ENCODE results near the gene GABBR1. TPM values are rescaled to one million over a fixed set of nuclear protein-coding genes. Genes with fewer than 3 reads are reported as not detected.

GABBR1 gene
- total RNA-seq, 1 experiment from 2014 or later, result 146 TPM

GRCh38 chr6:29655658-29656057 is 22.7 kb upstream of the GABBR1 start:
- H3K36me3 Mint-ChIP-seq (ENCODE audit: insufficient read depth in 1 of 3, low read depth in 3 of 3), result no peaks in the 10 kb centered on the region
- H3K4me2 ChIP-seq (ENCODE audit: insufficient read depth, insufficient read length, low read length), result no peak overlapping the region

More at GRCh38 chr6:29655658-29656057, 22.7 kb upstream of the GABBR1 start:
- no CpG with 5 or more reads among the region's 6 CpGs for WGBS (ENCODE audit: extremely low coverage, insufficient read length, low lambda C conversion rate)
- no peak overlapping the region for H4K8ac ChIP-seq (replicated peaks; ENCODE audit: insufficient read length, low read depth, low read length)
- no peak overlapping the region for H3K4ac ChIP-seq (ENCODE audit: low read depth, low read length)
- no peak overlapping the region for H3K18ac ChIP-seq (ENCODE audit: insufficient read length, low read depth, low read length)
- H3K79me1 ChIP-seq (ENCODE audit: insufficient read depth, low read depth, low read length, poor library complexity, severe bottlenecking), result no peaks in the 10 kb centered on the region
- no peak overlapping the region for H2BK12ac ChIP-seq (ENCODE audit: insufficient read length, low read depth, low read length)
- H3K23me2 ChIP-seq (ENCODE audit: insufficient read length, low read depth, low read length, poor library complexity, severe bottlenecking), result no peaks in the 10 kb centered on the region
- no peak overlapping the region for H3K27ac ChIP-seq (ENCODE audit: insufficient read length, low read depth, low read length)
- H3K23ac ChIP-seq (ENCODE audit: insufficient read length, low read depth, low read length), result no peak overlapping the region
- no peak overlapping the region for H2AFZ ChIP-seq (ENCODE audit: low read length)
- H2AK5ac ChIP-seq (ENCODE audit: insufficient read length, low read length), result no peak overlapping the region
- no peak overlapping the region for H2BK120ac ChIP-seq (ENCODE audit: low read depth, low read length, poor library complexity, severe bottlenecking)
- no peak overlapping the region for H2BK15ac ChIP-seq (ENCODE audit: low read depth, low read length)
- Mint-ChIP-seq H3K4me3 (no peak overlapping the region), H3K27ac (peak overlapping the region; percentile 29 to 55 (median 34); a peak in 3 of 7 replicates), H3K27me3 (ENCODE audit: low read depth) (no peaks in the 10 kb centered on the region), H3K9me3 (no peaks in the 10 kb centered on the region), H3K4me1 (peaks cover 32 to 43% of the 10 kb centered on the region in 2 experiments)
- no peaks in the 10 kb centered on the region for H3K79me2 ChIP-seq (ENCODE audit: insufficient read depth, low read length)
- no peaks in the 10 kb centered on the region for H4K20me1 ChIP-seq (ENCODE audit: control insufficient read depth, insufficient read depth, insufficient read length)
- TF ChIP-seq, protein P1, sequence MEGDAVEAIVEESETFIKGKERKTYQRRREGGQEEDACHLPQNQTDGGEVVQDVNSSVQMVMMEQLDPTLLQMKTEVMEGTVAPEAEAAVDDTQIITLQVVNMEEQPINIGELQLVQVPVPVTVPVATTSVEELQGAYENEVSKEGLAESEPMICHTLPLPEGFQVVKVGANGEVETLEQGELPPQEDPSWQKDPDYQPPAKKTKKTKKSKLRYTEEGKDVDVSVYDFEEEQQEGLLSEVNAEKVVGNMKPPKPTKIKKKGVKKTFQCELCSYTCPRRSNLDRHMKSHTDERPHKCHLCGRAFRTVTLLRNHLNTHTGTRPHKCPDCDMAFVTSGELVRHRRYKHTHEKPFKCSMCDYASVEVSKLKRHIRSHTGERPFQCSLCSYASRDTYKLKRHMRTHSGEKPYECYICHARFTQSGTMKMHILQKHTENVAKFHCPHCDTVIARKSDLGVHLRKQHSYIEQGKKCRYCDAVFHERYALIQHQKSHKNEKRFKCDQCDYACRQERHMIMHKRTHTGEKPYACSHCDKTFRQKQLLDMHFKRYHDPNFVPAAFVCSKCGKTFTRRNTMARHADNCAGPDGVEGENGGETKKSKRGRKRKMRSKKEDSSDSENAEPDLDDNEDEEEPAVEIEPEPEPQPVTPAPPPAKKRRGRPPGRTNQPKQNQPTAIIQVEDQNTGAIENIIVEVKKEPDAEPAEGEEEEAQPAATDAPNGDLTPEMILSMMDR (conservative IDR thresholded peaks at IDR 0.05), result no peak
- DNase-seq, result no peak
- H2BK20ac ChIP-seq (ENCODE audit: low read depth, low read length, poor library complexity, severe bottlenecking), result no peak overlapping the region
- H4K91ac ChIP-seq (ENCODE audit: insufficient read length, low read depth, low read length), result no peak overlapping the region
- no peak overlapping the region for H3K14ac ChIP-seq (ENCODE audit: insufficient read depth, low read length)
- H4K5ac ChIP-seq (ENCODE audit: insufficient read length, low read depth, low read length), result no peak overlapping the region
- peaks cover 7% of the 10 kb centered on the region for H3K4me1 ChIP-seq (ENCODE audit: insufficient read depth, low read length)
- no peak overlapping the region for H2BK5ac ChIP-seq (ENCODE audit: insufficient read length, low read length)
- no peak overlapping the region for H3T11ph ChIP-seq (ENCODE audit: low read length)
- H3K27me3 ChIP-seq (ENCODE audit: insufficient read depth, low read length), result no peaks in the 10 kb centered on the region
- H3K9ac ChIP-seq (ENCODE audit: extremely low read depth, insufficient read length, low read length), result no peak overlapping the region
- no peak overlapping the region for H3K56ac ChIP-seq (ENCODE audit: insufficient read length, low read depth, low read length)
- no peaks in the 10 kb centered on the region for H3K9me3 ChIP-seq (ENCODE audit: control insufficient read depth, low read depth, low read length)
